SKM-1 treated with dmso at 0.1 percent for 144 hours (cell line): ENCODE data around the gene CFAP97D2.
"Not testable (repeated sequence)": the region's sequence is repeated elsewhere in the genome, so short reads cannot be mapped to it uniquely, and the experiment has no call there.

Experiments used
- DNase-seq: peaks from one replicate; lab custom pipeline; 2025; ENCODE audit not compliant: unreplicated experiment; lab: John Stamatoyannopoulos, UW

Gene CFAP97D2

GRCh38 chr13:114155926-114156883 lies 22.9 kb upstream of the CFAP97D2 start:
- no peak for DNase-seq

- DNase-seq: no peak
Measured at GRCh38 chr13:114157869-114158495, 21.1 kb upstream of the CFAP97D2 start.

GRCh38 chr13:114158869-114159666 lies 20.0 kb upstream of the CFAP97D2 start:
- not testable (repeated sequence) for DNase-seq

GRCh38 chr13:114161028-114161556 lies 18.0 kb upstream of the CFAP97D2 start:
- DNase-seq: no peak

- peak; percentile 73 for DNase-seq
Measured at GRCh38 chr13:114161644-114162532, 17.2 kb upstream of the CFAP97D2 start.

GRCh38 chr13:114162533-114162922 lies 16.5 kb upstream of the CFAP97D2 start:
- no peak for DNase-seq

- no peak for DNase-seq
Measured at GRCh38 chr13:114164053-114164452, 15.0 kb upstream of the CFAP97D2 start.

- DNase-seq: no peak
Measured at GRCh38 chr13:114164681-114165429, 14.2 kb upstream of the CFAP97D2 start.

- no peak for DNase-seq
Measured at GRCh38 chr13:114166381-114167131, 12.5 kb upstream of the CFAP97D2 start.

- no peak for DNase-seq
Measured at GRCh38 chr13:114167426-114167825, 11.6 kb upstream of the CFAP97D2 start.

GRCh38 chr13:114167885-114168284 lies 11.2 kb upstream of the CFAP97D2 start:
- no peak for DNase-seq

GRCh38 chr13:114173272-114173671 lies 5.8 kb upstream of the CFAP97D2 start:
- no peak for DNase-seq

GRCh38 chr13:114173745-114174144 lies 5.3 kb upstream of the CFAP97D2 start:
- no peak for DNase-seq

GRCh38 chr13:114174529-114174961 lies 4.5 kb upstream of the CFAP97D2 start:
- DNase-seq: no peak

GRCh38 chr13:114176359-114176902 lies 2.6 kb upstream of the CFAP97D2 start:
- DNase-seq: not testable (repeated sequence)

GRCh38 chr13:114177245-114178010 lies 1.6 kb upstream of the CFAP97D2 start:
- DNase-seq: no peak

- DNase-seq: no peak
Measured at GRCh38 chr13:114185182-114185971, 6.3 kb downstream of the CFAP97D2 start.
